ENCODE results near the gene LRRK1. TPM values are rescaled to one million over a fixed set of nuclear protein-coding genes. Genes with fewer than 3 reads are reported as not detected.

The LRRK1 gene
- total RNA-seq, 1 experiment from 2014 or later = 7.6 TPM

GRCh38 chr15:101089579-101090427 is 170.6 kb downstream of the LRRK1 start:
- TF ChIP-seq JUN (CRISPR knock-in tag; IDR thresholded peaks at IDR 0.05) (no peak), CREB1 (CRISPR knock-in tag; IDR thresholded peaks at IDR 0.05) (no peak), ZMAT4 (CRISPR knock-in tag; IDR thresholded peaks at IDR 0.05) (no peak), ZNF232 (CRISPR knock-in tag; IDR thresholded peaks at IDR 0.05) (no peak), NR1H2 (CRISPR knock-in tag; IDR thresholded peaks at IDR 0.05) (no peak), ZNF425 (CRISPR knock-in tag; conservative IDR thresholded peaks at IDR 0.05) (no peak), NFYB (CRISPR knock-in tag; conservative IDR thresholded peaks at IDR 0.05; ENCODE audit: low read depth) (no peak), CDX4 (CRISPR knock-in tag; IDR thresholded peaks at IDR 0.05; ENCODE audit: borderline replicate concordance) (no peak), ATF3 (CRISPR knock-in tag; conservative IDR thresholded peaks at IDR 0.05) (no peak), ATF2 (CRISPR knock-in tag; IDR thresholded peaks at IDR 0.05; ENCODE audit: borderline replicate concordance, low read depth) (no peak), RORB (CRISPR knock-in tag; IDR thresholded peaks at IDR 0.05) (no peak), SP1 (CRISPR knock-in tag; conservative IDR thresholded peaks at IDR 0.05) (no peak), CBFB (CRISPR knock-in tag; IDR thresholded peaks at IDR 0.05; ENCODE audit: low read depth) (no peak)
- Mint-ChIP-seq H3K27ac (no peak overlapping the region), H3K36me3 (no peaks in the 10 kb centered on the region), H3K4me1 (peaks cover 18% of the 10 kb centered on the region; the same call in 1 of the 2 replicates), H3K9me3 (peaks cover 7% of the 10 kb centered on the region; the same call in 1 of the 2 replicates), H3K27me3 (ENCODE audit: low read depth) (no peaks in the 10 kb centered on the region), H3K4me3 (no peak overlapping the region)
- ATAC-seq (no peak), DNase-seq (ENCODE audit: low spot score) (no peak)
- POLR2A ChIA-PET = no interaction called here
- CTCF ChIA-PET = interaction anchor here (0.6 to 2.1 kb wide), 6 partner anchors 12 to 106 kb away, joined by 3 to 6 read pairs (median 4); no protein-coding TSS in a partner anchor

- TF ChIP-seq ATF3 (CRISPR knock-in tag; conservative IDR thresholded peaks at IDR 0.05) = no peak
- no peak for TF ChIP-seq SP1 (CRISPR knock-in tag; conservative IDR thresholded peaks at IDR 0.05)
- no peak for TF ChIP-seq MAX (CRISPR knock-in tag; IDR thresholded peaks at IDR 0.05)
- TF ChIP-seq CREB1 (CRISPR knock-in tag; IDR thresholded peaks at IDR 0.05) = no peak
- no peak for TF ChIP-seq ATF2 (CRISPR knock-in tag; IDR thresholded peaks at IDR 0.05; ENCODE audit: borderline replicate concordance, low read depth)
- no peaks in the 10 kb centered on the region for H3K36me3 Mint-ChIP-seq
- H3K27me3 Mint-ChIP-seq (ENCODE audit: low read depth) = no peaks in the 10 kb centered on the region
- ATAC-seq (no peak), DNase-seq (ENCODE audit: low spot score) (no peak)
- H3K4me3 Mint-ChIP-seq = no peak overlapping the region
- ChIA-PET CTCF (interaction anchor here (0.8 to 2.1 kb wide), 5 partner anchors 11 to 103 kb away, joined by 3 to 6 read pairs (median 5); no protein-coding TSS in a partner anchor), POLR2A (interaction anchor here (1.6 kb wide), 1 partner anchor 22 kb away, joined by 3 read pairs; no protein-coding TSS in a partner anchor)
- H3K27ac Mint-ChIP-seq = no peak overlapping the region
- peaks cover 7% of the 10 kb centered on the region; the same call in 1 of the 2 replicates for H3K9me3 Mint-ChIP-seq
- peaks cover 18% of the 10 kb centered on the region; the same call in 1 of the 2 replicates for H3K4me1 Mint-ChIP-seq
These were observed 171.3 kb downstream of the LRRK1 start for GRCh38 chr15:101090428-101090790.

Data from WTC11 (cell line).